Left lung (tissue), 14 donors: ENCODE data around the gene HS6ST2. TPM values are rescaled to one million over a fixed set of nuclear protein-coding genes. Genes with fewer than 3 reads are reported as not detected.

Experiments
- ATAC-seq: fragments of 200-7000 bp; cut with Tn5 transposase; one replicate; pipeline ENCODE4 v1.9.1; 2020; ENCODE audit warnings: moderate library complexity
- DNase-seq, 4 donors: peaks; one replicate each; pipeline ENCODE4 v3.0.0-alpha.2; 2013 to 2020
- H3K27ac ChIP-seq, 2 donors: fragments of 200-600 bp; sonication (generic) in 1 of 2; one replicate each; pipeline versions ENCODE4 v1.5.0 to v1.8.0; 2020 to 2021
- H3K27me3 ChIP-seq, 2 donors: fragments of 200-600 bp; sonication (generic) in 1 of 2; one replicate each; pipeline versions ENCODE4 v1.5.0 to v1.8.0; 2020 to 2021
- H3K36me3 ChIP-seq, 2 donors: fragments of 200-600 bp; sonication (generic) in 1 of 2; one replicate each; pipeline versions ENCODE4 v1.5.0 to v1.8.0; 2020 to 2021
- H3K4me1 ChIP-seq, 2 donors: fragments of 200-600 bp; one replicate each; pipeline ENCODE4 v1.8.0; 2021
- H3K4me3 ChIP-seq, 2 donors: fragments of 200-600 bp; sonication (generic) in 1 of 2; one replicate each; pipeline versions ENCODE4 v1.5.0 to v1.8.0; 2020 to 2021; ENCODE audit warnings: mild to moderate bottlenecking in 1 of 2
- H3K9me3 ChIP-seq, 2 donors: fragments of 200-600 bp; sonication (generic) in 1 of 2; one replicate each; pipeline versions ENCODE4 v1.5.0 to v1.8.0; 2020 to 2021
- CTCF ChIP-seq, 2 donors: fragments of 200-600 bp; sonication (generic) in 1 of 2; IDR thresholded peaks; one replicate each; pipeline versions ENCODE4 v1.5.0 to v1.8.0; 2021; ENCODE audit warnings: antibody characterized with exemption in 2 of 2
- intact Hi-C, 2 donors: fragments of 100-400 bp; cut with DNase I; formaldehyde crosslinking; loops; one replicate each; pipeline versions ENCODE4 v1.11.2 to v1.14.2; 2022
- long read RNA-seq, 12 donors: library from polyadenylated mRNA in 2 of 12; unstranded in 2 of 12; transcript quantifications; one replicate each; pipeline ENCODE4 v2.0.0 and lab custom pipeline, GENCODE V29; 2019 to 2026
- polyA plus RNA-seq, 6 donors: library from polyadenylated mRNA; unstranded; fragments of 120-200 nt; gene quantifications; one replicate each; pipeline ENCODE4 v1.2.1, GENCODE V29; 2013; ENCODE audit not compliant: insufficient read length in 6 of 6
- total RNA-seq, 2 donors: library from RNA; stranded (reverse); fragmentation: NEBNext Ultra II Directional; extraction: Animal tissue kit (Norgen Biotek cat#: 25700); gene quantifications; one replicate each; pipeline ENCODE4 v1.2.1, GENCODE V29; 2021
- donor health status: DM: no; HTN: yes; CAD: no.
- donor health status: DM: no; HTN: no; CAD: no.

HS6ST2 gene
- total RNA-seq = 1 to 10 TPM; 1.0 to 6.9 TPM
- polyA plus RNA-seq = 10 to 100 TPM; 12.7 to 22.9 (median 18.4) TPM
- long read RNA-seq, donor 1, partial matches to known transcripts = 5 of 5 reads
- long read RNA-seq, donor 1, other reads (novel, unspliced or antisense) = 0 of 5 reads
- long read RNA-seq, donor 2, partial matches to known transcripts = 25 of 25 reads
- long read RNA-seq, donor 2, other reads (novel, unspliced or antisense) = 0 of 25 reads
- long read RNA-seq, donor 3, partial matches to known transcripts = 12 of 12 reads
- long read RNA-seq, donor 3, other reads (novel, unspliced or antisense) = 0 of 12 reads
- long read RNA-seq, donor 4, partial matches to known transcripts = 0 of 2 reads
- long read RNA-seq, donor 4, other reads (novel, unspliced or antisense) = 2 of 2 reads
- long read RNA-seq, donor 5 = 0 reads
- long read RNA-seq, donor 6 = 0 reads
- long read RNA-seq, donor 7 = 0 reads
- long read RNA-seq, donor 8 = 0 reads
- long read RNA-seq, donor 9 = 0 reads
- long read RNA-seq, donor 10, partial matches to known transcripts = 0 of 1 reads
- long read RNA-seq, donor 10, other reads (novel, unspliced or antisense) = 1 of 1 reads
- long read RNA-seq, donor 11, partial matches to known transcripts = 35 of 36 reads
- long read RNA-seq, donor 11, other reads (novel, unspliced or antisense) = 0 of 36 reads
- long read RNA-seq, donor 12 = 0 reads

- H3K4me3 ChIP-seq = peak within 1 kb of the TSS; percentile 17 to 26
- peaks cover 0 to 14% of the 10 kb centered on the region in 2 donors for H3K4me1 ChIP-seq
- intact Hi-C loops = no loop called here
- no peaks in the 10 kb centered on the region for H3K9me3 ChIP-seq
- peaks cover 33 to 54% of the 10 kb centered on the region in 2 donors for H3K27me3 ChIP-seq
- no peak for TF ChIP-seq CTCF (IDR thresholded peaks at IDR 0.05)
- no peaks in the 10 kb centered on the region for H3K36me3 ChIP-seq
- no peak within 1 kb of the TSS for H3K27ac ChIP-seq
- ATAC-seq = peak; percentile 57
- DNase-seq = peak in 1 of 4 donors; percentile 19
These were observed at the start of gene HS6ST2 for GRCh38 chrX:132958091-132958703. HS6ST2 (minus strand) TSS chrX:132958629.

GRCh38 chrX:133007458-133007857 is 49.0 kb upstream of the HS6ST2 start:
- intact Hi-C loops = no loop called here
- ATAC-seq = no peak
- H3K27me3 ChIP-seq = no peaks in the 10 kb centered on the region

GRCh38 chrX:133005616-133006015 is 47.2 kb upstream of the HS6ST2 start:
- no peaks in the 10 kb centered on the region for H3K9me3 ChIP-seq
- ATAC-seq (no peak), DNase-seq (no peak)
- no peaks in the 10 kb centered on the region for H3K36me3 ChIP-seq
- no peak overlapping the region for H3K27ac ChIP-seq
- peaks cover 0 to 6% of the 10 kb centered on the region in 2 donors for H3K27me3 ChIP-seq
- no peak for TF ChIP-seq CTCF (IDR thresholded peaks at IDR 0.05)
- intact Hi-C loops = no loop called here
- H3K4me1 ChIP-seq = no peaks in the 10 kb centered on the region
- no peak overlapping the region for H3K4me3 ChIP-seq

More at GRCh38 chrX:133007458-133007857, 49.0 kb upstream of the HS6ST2 start:
- DNase-seq = no peak
- Histone ChIP-seq H3K4me3 (no peak overlapping the region), H3K27ac (no peak overlapping the region), H3K4me1 (no peaks in the 10 kb centered on the region), H3K36me3 (no peaks in the 10 kb centered on the region), H3K9me3 (no peaks in the 10 kb centered on the region)
- no peak for TF ChIP-seq CTCF (IDR thresholded peaks at IDR 0.05)

GRCh38 chrX:133005042-133005441 is 46.6 kb upstream of the HS6ST2 start:
- no peaks in the 10 kb centered on the region for H3K36me3 ChIP-seq
- intact Hi-C loops = no loop called here
- no peaks in the 10 kb centered on the region for H3K4me1 ChIP-seq
- ATAC-seq (peak; percentile 24), DNase-seq (peak in 1 of 4 donors; percentile 16)
- H3K9me3 ChIP-seq = no peaks in the 10 kb centered on the region
- peak in 1 of 2 donors; percentile 42 for TF ChIP-seq CTCF (IDR thresholded peaks at IDR 0.05)
- H3K27me3 ChIP-seq = peaks cover 0 to 11% of the 10 kb centered on the region in 2 donors
- no peak overlapping the region for H3K4me3 ChIP-seq
- H3K27ac ChIP-seq = no peak overlapping the region

GRCh38 chrX:132999209-132999608 is 40.8 kb upstream of the HS6ST2 start:
- no peak for TF ChIP-seq CTCF (IDR thresholded peaks at IDR 0.05)
- no peak overlapping the region for H3K27ac ChIP-seq
- H3K9me3 ChIP-seq = no peaks in the 10 kb centered on the region
- no peak overlapping the region for H3K4me3 ChIP-seq
- intact Hi-C loops = no loop called here
- H3K36me3 ChIP-seq = no peaks in the 10 kb centered on the region
- no peaks in the 10 kb centered on the region for H3K4me1 ChIP-seq
- no peak for ATAC-seq
- DNase-seq = no peak
- peaks cover 0 to 18% of the 10 kb centered on the region in 2 donors for H3K27me3 ChIP-seq
